Tibial nerve (tissue), 4 donors: ENCODE measurements around the gene GLIS2. TPM values are rescaled to one million over a fixed set of nuclear protein-coding genes. Genes with fewer than 3 reads are reported as not detected.
A peak's percentile ranks its signal among the peaks of the same experiment; 100 is the strongest.

Experiments
- DNase-seq, 2 donors: peaks; one replicate each; pipeline ENCODE4 v3.0.0-alpha.2; 2019; ENCODE audit warnings: low spot score in 2 of 2
- H3K27ac ChIP-seq, 4 donors: fragments of 200-600 bp; sonication (generic) in 3 of 4; one replicate each; pipeline ENCODE4 v1.5.1; 2017 to 2019; ENCODE audit warnings: mild to moderate bottlenecking in 1 of 4
- H3K27me3 ChIP-seq, 2 donors: fragments of 200-600 bp; sonication (generic) in 1 of 2; one replicate each; pipeline versions ENCODE4 v1.5.1 to v1.6.0; 2017 to 2019
- H3K36me3 ChIP-seq, 3 donors: fragments of 200-600 bp; sonication (generic); one replicate each; pipeline ENCODE4 v1.5.1; 2018 to 2019
- H3K4me1 ChIP-seq, 4 donors: fragments of 200-600 bp; sonication (generic) in 3 of 4; one replicate each; pipeline ENCODE4 v1.5.1; 2017 to 2019
- H3K4me3 ChIP-seq, 4 donors: fragments of 200-600 bp; sonication (generic) in 3 of 4; one replicate each; pipeline ENCODE4 v1.5.1; 2017 to 2019; ENCODE audit warnings: mild to moderate bottlenecking in 1 of 4, moderate library complexity in 1 of 4
- H3K9me3 ChIP-seq, 4 donors: fragments of 200-600 bp; sonication (generic) in 3 of 4; one replicate each; pipeline ENCODE4 v1.5.1; 2017 to 2019
- EP300 ChIP-seq, 2 donors: sonication (generic); formaldehyde crosslinking; IDR thresholded peaks; one replicate each; pipeline ENCODE4 v1.6.1; 2017; ENCODE audit warnings: antibody characterized with exemption in 2 of 2, mild to moderate bottlenecking in 1 of 2
- POLR2A ChIP-seq, 2 donors: fragments of 450-650 bp; IDR thresholded peaks; one replicate each; pipeline ENCODE4 v1.6.1; 2017; ENCODE audit warnings: antibody characterized with exemption in 2 of 2, mild to moderate bottlenecking in 2 of 2, moderate library complexity in 2 of 2
- WGBS, 2 donors: methylation state at CpG; one replicate each; pipeline ENCODE4 v1.1.5; 2018; 5-methylcytosine and 5-hydroxymethylcytosine counted together
- total RNA-seq, 4 donors: library from RNA; depleted of rRNA; stranded (reverse); fragments of >200 nt; gene quantifications; one replicate each; pipeline ENCODE4 v1.1.0, GENCODE V29; 2016
- TF ChIP-seq, protein P1 (sequence below), 5 experiments: fragments of 200-600 bp in 3 of 5; fragments of 450-650 bp in 2 of 5; sonication (generic) in 3 of 5; IDR thresholded peaks; one replicate each; pipeline ENCODE4 v1.5.1; 2016 to 2019; ENCODE audit warnings: antibody characterized with exemption in 5 of 5, mild to moderate bottlenecking in 3 of 5, moderate library complexity in 2 of 5

GLIS2 gene
- total RNA-seq, 4 donors from 2014 or later = 9.0 to 11.1 (median 10.8) TPM

DNA sequence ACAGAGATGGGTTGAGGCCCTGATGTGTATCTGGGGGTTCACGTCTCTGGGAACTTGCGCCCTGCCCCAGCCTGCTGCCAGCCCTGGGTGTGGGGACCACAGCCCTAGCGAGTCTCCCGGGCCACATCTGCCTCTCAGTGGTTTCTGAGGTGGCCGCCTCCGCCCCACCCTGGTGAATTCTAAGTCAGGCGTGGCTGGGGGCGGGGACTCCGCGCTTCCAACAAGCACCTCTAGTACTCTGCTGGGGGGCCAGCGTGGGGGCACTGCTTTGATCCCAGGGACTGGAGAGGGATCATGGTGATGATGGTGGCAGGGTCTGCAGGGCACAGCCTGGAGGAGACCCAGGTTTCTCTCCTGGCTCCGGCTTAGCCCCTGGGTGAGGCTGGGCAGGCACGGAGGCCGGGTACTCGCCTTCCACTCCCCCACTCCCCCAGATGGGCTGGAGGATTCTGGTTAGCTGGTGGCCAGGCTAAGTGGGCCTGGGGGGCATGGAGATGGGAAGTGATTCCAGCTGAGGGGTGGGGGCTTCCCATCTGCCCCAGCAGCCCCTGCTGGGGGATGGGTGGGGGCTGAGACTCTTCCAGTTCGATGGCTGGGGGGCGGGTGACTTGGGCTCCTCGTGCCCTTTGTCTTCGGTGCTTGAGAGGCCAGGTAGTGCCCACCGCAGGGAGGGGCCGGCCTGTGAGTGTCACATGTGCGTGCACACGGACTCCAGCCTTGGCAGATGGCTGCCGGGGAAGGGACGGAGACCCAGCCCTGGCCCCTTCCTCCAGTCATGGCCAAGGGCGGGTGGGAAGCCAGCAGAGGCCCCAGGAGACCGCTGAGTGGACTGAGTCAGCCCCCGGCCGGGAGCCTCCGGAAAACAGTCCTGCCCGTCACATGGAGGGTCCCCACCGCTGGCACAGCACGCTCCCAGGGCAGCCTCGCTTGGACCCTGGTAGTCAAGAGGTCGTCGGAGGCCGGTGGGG is 3.9 kb downstream of the GLIS2 start:
- Histone ChIP-seq H3K27me3 (no peaks in the 10 kb centered on the region), H3K36me3 (no peaks in the 10 kb centered on the region), H3K4me1 (peaks cover 3 to 88% (median 65%) of the 10 kb centered on the region in 4 donors), H3K9me3 (no peaks in the 10 kb centered on the region), H3K4me3 (peak overlapping the region in 1 of 4 donors; percentile 5), H3K27ac (peak overlapping the region; percentile 23 to 96 (median 77))
- TF ChIP-seq, protein P1, sequence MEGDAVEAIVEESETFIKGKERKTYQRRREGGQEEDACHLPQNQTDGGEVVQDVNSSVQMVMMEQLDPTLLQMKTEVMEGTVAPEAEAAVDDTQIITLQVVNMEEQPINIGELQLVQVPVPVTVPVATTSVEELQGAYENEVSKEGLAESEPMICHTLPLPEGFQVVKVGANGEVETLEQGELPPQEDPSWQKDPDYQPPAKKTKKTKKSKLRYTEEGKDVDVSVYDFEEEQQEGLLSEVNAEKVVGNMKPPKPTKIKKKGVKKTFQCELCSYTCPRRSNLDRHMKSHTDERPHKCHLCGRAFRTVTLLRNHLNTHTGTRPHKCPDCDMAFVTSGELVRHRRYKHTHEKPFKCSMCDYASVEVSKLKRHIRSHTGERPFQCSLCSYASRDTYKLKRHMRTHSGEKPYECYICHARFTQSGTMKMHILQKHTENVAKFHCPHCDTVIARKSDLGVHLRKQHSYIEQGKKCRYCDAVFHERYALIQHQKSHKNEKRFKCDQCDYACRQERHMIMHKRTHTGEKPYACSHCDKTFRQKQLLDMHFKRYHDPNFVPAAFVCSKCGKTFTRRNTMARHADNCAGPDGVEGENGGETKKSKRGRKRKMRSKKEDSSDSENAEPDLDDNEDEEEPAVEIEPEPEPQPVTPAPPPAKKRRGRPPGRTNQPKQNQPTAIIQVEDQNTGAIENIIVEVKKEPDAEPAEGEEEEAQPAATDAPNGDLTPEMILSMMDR (IDR thresholded peaks at IDR 0.05) = no peak
- TF ChIP-seq POLR2A (IDR thresholded peaks at IDR 0.05) (no peak), EP300 (IDR thresholded peaks at IDR 0.05) (no peak)
- peak in 1 of 2 donors; percentile 48 for DNase-seq
- WGBS, 2 donors = 35 to 39% methylated on average over 26 to 28 of the region's 37 CpGs

DNA sequence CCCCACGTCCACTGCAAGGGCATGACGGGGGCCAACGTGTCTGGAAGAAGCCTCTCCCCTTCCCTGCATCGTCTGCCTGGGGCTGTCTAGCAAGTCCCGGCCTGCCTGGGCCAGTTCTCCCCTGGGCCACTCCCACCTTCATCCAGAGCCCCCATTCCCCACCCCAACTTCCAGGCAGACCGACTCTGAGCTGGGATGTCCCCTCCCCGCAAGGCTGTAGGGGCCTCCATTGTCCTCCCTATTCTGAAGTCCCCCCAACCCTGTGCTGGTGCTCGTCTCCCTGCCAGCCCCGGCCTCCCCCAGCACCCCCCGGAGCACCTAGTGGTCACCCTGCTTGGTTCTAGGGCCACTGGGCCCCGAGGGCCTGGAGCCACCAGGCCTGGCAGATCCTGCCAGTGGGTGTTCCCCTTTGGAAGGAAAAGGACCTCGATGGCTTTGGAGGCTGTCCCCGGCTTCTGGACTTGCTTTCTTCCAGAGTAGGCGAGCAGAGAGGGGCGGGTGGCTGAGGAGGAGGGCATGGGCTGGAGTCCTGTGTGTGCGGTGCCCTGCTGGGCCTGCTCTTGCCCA is 4.8 kb downstream of the GLIS2 start:
- no peaks in the 10 kb centered on the region for H3K36me3 ChIP-seq
- H3K9me3 ChIP-seq = no peaks in the 10 kb centered on the region
- H3K4me3 ChIP-seq = peak overlapping the region in 1 of 4 donors; percentile 5
- no peaks in the 10 kb centered on the region for H3K27me3 ChIP-seq
- DNase-seq = no peak
- 33 to 43% methylated on average over 12 to 16 of the region's 16 CpGs for WGBS, 2 donors
- TF ChIP-seq EP300 (IDR thresholded peaks at IDR 0.05) (no peak), POLR2A (IDR thresholded peaks at IDR 0.05) (no peak)
- TF ChIP-seq, protein P1 (IDR thresholded peaks at IDR 0.05) = no peak
- H3K27ac ChIP-seq = peak overlapping the region; percentile 23 to 96 (median 77)
- H3K4me1 ChIP-seq = peaks cover 6 to 93% (median 72%) of the 10 kb centered on the region in 4 donors

DNA sequence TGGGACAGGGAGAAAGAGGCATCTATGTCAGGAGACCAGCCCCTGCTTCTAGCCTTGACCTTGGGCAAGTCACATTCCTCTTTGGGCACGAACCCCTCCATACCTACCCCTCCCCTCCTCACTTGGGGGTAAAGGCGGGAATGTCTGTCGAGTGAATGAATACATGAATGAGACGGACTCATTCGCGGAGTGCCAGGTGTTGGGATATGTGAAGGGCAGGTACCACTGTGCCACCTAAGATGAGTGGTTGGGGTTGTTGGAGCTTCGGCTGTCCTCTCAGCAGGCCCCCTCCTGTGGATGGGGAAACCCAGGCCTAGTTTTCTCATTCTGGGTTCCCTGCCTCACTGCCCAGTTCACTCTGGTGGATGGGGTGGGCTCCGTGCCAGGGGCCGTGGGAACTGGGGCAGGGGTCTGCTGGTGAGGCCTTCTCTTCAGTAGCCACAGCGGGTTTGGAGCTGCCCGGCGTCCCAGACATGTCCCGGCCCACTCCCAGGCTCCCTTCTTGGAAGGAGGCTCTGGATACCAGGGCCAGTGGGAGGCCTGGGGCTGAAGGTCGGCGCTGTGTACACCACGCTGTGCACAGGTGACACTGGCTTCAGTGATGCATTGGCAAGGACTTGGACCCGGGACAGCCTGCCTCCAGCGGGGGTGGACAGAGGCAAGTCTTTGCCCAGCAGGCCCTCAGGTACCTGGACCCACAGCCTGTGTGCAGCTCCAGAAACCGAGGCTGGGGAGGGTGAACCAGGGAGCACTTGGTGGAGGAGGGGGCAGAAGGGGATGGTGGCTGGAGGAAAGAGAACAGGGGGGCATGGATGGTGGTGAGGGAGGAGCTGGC is 5.6 kb downstream of the GLIS2 start:
- 71 to 75% methylated on average over 15 to 19 of the region's 19 CpGs for WGBS, 2 donors
- H3K36me3 ChIP-seq = no peaks in the 10 kb centered on the region
- TF ChIP-seq EP300 (IDR thresholded peaks at IDR 0.05) (no peak), POLR2A (IDR thresholded peaks at IDR 0.05) (no peak)
- TF ChIP-seq, protein P1 (IDR thresholded peaks at IDR 0.05) = no peak
- no peaks in the 10 kb centered on the region for H3K9me3 ChIP-seq
- no peaks in the 10 kb centered on the region for H3K27me3 ChIP-seq
- peaks cover 6 to 98% (median 72%) of the 10 kb centered on the region in 4 donors for H3K4me1 ChIP-seq
- no peak for DNase-seq
- peak overlapping the region; percentile 23 to 96 (median 77) for H3K27ac ChIP-seq
- no peak overlapping the region for H3K4me3 ChIP-seq

DNA sequence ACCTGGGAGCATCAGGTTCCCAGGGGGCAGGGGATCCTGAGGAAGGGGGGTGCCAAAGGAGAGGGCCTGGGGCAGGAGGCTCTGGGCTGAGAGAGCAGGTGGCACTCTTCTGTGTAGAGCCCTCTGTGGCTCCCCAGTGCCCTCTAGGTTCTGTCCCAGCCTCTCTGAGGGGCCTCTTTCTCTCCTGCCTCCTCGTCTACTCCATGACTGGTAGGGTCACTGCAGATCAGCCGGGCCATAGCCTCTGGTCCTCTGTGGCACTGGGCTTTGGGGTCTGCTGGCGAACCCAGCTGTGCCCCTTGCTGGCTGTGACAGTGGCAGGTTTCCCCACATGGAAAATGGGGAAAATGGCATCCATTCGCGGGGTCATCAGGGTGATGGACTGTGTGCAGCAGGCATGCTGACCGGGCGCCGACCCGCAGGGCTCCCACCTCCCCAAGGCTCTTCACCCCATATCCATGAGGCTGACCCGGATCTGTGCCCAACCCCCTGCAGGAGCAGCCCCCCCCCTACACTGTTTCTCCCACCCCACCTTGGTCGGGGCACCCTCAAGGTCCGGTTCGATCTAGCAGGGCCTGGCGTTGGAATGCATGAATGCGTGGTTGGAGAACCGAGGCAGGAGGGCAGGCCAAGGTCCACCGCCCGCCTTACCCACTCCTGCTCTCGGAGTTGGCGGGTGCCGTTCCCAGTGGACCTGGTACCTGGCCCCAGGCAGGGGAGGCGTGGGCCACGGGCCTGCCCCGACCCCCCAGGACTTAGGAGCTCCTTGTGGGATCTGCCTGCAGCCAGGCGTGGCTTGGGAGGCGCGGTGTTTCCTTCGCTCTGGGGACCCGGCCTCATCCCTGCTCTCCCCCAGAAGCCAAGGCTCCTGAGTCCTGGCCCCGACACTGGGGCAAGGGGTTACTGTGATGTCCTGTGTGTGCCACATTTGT is 6.5 kb downstream of the GLIS2 start:
- WGBS, 2 donors = 71 to 81% methylated on average over 24 to 27 of the region's 30 CpGs
- no peak for DNase-seq

More for the DNA sequence above, 6.5 kb downstream of the GLIS2 start:
- H3K27me3 ChIP-seq = no peaks in the 10 kb centered on the region
- TF ChIP-seq EP300 (IDR thresholded peaks at IDR 0.05) = no peak
- TF ChIP-seq, protein P1 (IDR thresholded peaks at IDR 0.05) = no peak
- TF ChIP-seq POLR2A (IDR thresholded peaks at IDR 0.05) = no peak
- H3K4me1 ChIP-seq = peaks cover 6 to 98% (median 73%) of the 10 kb centered on the region in 4 donors
- peak overlapping the region in 2 of 4 donors; percentile 91 to 96 for H3K27ac ChIP-seq
- no peak overlapping the region for H3K4me3 ChIP-seq
- H3K9me3 ChIP-seq = no peaks in the 10 kb centered on the region
- H3K36me3 ChIP-seq = no peaks in the 10 kb centered on the region
